Nucleus accumbens (tissue), 56 donors: ENCODE measurements around the gene KIR3DL2.
"Not testable (repeated sequence)": the region's sequence is repeated elsewhere in the genome, so short reads cannot be mapped to it uniquely, and the experiment has no call there.

ENCODE experiments used
- DNase-seq, 56 donors: peaks; one replicate each; lab custom pipeline; 2025; lab: John Stamatoyannopoulos, UW

The KIR3DL2 gene

DNA sequence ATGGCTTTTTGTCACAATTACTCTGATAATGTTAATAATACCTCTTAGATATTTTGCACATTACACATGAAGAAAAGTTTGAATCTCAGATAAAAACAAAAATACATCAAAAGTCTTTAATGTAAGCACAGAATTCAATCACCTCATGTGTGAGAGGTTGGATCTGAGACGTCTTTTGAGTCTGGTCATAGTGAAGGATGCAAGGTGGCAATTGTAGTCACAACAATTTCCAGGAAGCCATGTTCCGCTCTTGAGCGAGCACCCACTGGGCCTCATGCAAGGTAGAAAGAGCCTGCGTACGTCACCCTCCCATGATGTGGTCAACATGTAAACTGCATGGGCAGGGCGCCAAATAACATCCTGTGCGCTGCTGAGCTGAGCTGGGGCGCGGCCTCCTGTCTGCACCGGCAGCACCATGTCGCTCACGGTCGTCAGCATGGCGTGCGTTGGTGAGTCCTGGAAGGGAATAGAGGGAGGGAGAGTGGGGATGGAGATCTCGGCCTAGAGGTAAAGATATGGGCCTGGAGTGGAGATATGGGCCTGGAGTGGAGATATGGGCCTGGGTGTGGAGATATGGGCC is at the start of gene KIR3DL2:
TSS of gene KIR3DL2 (plus strand) at position 383 of the 580 bp plus-strand sequence. CDS start at position 416, 33 bp downstream.
- DNase-seq, result not testable (repeated sequence)

DNA sequence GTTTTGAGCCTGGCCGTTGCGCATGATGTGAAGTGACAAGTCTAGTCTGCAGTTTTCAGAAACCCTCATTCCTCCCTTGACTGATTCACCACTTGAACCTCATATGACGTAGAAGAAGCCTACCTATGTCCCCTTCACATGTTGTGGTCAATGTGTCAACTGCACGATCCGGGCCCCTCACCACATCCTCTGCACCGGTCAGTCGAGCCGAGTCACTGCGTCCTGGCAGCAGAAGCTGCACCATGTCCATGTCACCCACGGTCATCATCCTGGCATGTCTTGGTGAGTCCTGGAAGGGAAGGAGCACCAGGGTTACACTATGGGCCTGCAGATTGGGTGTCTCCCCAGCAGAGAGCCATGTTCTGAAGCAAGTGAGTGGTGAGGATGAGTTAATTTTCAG is 46.8 kb upstream of the KIR3DL2 start, which contains the start of gene KIR2DL4:
TSS of gene KIR2DL4 (plus strand) at position 201 of the 400 bp plus-strand sequence. CDS start at position 243, 42 bp downstream.
- DNase-seq, result no peak

DNA sequence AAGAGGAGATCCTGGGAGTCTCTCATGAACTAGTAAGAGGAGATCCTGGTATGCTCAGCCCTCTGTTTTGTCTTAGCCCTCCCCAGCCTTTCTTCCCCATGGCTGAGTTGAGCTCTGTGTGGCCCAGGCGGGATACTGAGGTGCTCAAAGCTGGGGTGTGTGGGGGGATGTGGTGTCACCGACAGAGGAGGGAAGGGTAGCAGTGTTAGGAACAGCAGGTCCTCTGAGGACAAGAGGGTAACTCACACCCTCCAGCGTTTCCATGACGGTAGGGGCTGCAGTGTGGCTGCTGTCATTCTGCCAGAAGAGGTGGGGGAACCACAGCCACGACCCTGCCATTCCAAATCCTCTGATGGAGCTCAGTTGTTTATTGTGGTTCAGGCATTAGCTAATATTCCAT is 46.1 kb upstream of the KIR3DL2 start:
- DNase-seq, result no peak

DNA sequence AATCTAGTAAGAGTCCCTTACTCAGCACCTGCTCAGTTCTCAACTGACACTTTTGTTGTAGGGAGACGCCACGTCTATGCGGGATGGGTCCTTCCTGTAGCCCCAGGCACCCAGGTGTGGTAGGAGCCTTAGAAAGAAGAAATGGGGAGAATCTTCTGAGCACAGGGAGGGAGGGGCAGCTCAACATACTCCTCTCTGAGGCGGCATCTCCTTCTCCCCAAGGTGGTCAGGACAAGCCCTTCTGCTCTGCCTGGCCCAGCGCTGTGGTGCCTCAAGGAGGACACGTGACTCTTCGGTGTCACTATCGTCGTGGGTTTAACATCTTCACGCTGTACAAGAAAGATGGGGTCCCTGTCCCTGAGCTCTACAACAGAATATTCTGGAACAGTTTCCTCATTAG is 45.7 kb upstream of the KIR3DL2 start:
- no peak for DNase-seq

DNA sequence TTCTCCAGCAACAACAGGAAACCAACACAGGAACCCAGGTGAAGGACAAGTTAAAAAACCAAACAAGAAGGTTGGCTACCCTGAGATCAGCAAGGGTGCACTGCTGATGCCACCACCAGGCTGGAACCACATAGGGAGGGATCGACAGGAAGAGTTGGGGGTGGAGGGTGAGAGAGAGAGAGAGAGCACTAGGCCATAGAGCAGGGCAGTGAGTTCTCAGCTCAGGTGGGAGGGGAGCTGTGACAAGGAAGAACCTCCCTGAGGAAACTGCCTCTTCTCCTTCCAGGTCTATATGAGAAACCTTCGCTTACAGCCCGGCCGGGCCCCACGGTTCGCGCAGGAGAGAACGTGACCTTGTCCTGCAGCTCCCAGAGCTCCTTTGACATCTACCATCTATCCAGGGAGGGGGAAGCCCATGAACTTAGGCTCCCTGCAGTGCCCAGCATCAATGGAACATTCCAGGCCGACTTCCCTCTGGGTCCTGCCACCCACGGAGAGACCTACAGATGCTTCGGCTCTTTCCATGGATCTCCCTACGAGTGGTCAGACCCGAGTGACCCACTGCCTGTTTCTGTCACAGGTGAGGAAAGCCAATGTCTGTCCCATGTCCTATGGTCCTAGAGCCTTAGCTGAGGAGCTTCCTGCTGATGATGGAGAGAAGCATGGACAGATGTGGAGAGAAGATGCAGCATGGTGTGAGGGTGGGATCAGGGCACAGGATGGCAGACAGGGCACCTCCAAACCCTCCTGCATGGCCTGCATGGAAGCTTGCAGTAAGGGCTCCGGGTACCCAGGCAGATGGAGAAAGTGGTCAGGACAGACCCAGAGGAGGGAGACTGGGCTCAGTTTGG is 44.4 kb upstream of the KIR3DL2 start:
- no peak for DNase-seq

DNA sequence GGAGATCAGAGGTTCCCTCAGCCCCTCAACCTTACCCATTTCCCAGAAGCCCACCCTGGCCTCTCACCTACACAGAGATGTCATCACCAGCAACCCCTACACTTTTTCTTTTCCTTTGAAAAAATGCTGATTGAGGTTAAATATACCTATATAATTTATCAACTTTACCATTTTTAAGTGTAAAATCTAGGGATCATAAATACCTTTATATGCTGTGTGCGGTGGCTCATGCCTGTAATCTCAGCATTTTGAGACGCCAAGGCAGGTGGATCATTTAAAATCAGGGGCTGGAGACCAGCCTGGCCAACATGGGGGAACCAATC is 43.8 kb upstream of the KIR3DL2 start:
- DNase-seq, result no peak

DNA sequence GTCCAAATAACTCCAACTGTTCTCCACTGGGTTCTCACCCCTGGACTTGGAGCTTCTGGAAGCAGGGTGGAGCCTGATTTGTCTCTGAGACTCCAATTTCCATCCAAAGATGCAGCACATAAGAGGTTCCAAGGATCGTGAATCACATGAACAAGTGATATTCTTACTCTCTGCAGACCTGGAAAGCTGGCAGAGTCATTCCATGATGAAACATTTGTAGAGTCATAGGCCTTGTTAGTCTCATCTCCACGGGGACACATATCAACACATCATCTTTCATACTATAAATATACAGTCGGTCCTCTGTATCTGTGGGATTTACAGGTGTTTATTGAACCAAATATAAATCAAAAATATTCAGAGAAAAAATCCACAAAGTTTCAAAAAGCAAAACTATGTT is 35.7 kb upstream of the KIR3DL2 start:
- not testable (repeated sequence) for DNase-seq

DNA sequence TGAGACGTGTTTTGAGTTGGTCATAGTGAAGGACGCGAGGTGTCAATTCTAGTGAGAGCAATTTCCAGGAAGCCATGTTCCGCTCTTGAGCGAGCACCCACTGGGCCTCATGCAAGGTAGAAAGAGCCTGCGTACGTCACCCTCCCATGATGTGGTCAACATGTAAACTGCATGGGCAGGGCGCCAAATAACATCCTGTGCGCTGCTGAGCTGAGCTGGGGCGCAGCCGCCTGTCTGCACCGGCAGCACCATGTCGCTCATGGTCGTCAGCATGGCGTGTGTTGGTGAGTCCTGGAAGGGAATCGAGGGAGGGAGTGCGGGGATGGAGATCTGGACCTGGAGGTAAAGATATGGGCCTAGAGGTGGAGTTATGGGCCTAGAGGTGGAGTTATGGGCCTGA is 34.0 kb upstream of the KIR3DL2 start, which contains the start of gene KIR3DL1:
TSS of gene KIR3DL1 (plus strand) at position 218 of the 400 bp plus-strand sequence.
- DNase-seq, result not testable (repeated sequence)

DNA sequence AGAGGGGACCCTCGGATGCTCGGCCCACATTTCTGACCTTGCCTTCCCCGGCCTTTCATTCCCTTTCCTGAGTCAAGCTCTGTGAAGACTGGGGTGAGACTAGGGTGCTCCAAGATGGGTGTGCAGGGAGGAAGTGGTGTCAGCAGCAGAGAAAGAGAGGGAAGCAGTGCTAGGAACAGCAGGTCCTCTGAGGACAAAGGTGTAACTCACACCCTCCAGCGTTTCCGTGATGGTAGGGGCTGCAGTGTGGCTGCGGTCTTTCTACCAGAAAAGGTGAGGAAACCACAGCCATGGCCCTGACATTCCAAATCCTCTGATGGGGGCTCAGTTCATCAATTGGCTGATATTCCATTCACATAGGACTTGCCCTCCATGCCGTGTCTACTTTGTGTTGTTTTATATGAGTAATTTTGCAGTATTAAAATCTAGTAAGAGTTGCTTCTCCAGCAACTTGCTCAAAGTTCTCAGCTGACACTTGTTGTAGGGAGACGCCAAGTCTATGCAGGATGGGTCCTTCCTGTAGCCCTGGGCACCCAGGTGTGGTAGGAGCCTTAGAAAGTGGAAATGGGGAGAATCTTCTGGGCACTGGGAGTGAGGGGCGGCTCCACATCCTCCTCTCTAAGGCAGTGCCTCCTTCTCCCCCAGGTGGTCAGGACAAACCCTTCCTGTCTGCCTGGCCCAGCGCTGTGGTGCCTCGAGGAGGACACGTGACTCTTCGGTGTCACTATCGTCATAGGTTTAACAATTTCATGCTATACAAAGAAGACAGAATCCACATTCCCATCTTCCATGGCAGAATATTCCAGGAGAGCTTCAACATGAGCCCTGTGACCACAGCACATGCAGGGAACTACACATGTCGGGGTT is 32.3 kb upstream of the KIR3DL2 start:
- DNase-seq, result no peak

DNA sequence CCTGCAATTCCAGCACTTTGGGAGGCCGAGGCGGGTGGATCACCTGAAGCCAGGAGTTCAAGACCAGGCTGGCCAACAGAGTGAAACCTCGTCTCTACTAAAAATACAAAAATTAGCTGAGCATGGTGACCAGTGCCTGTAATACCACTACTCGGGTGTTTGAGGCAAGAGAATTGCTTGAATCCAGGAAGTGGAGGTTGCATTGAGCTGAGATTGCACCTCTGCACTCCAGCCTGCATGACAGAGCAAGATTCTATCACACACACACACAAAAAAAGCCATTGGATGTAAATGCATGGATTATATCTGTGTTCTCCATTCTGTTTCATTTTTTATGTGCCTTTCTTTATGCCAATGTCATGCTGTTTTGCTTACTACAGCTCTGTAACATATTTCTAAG is 25.8 kb upstream of the KIR3DL2 start:
- DNase-seq, result not testable (repeated sequence)

DNA sequence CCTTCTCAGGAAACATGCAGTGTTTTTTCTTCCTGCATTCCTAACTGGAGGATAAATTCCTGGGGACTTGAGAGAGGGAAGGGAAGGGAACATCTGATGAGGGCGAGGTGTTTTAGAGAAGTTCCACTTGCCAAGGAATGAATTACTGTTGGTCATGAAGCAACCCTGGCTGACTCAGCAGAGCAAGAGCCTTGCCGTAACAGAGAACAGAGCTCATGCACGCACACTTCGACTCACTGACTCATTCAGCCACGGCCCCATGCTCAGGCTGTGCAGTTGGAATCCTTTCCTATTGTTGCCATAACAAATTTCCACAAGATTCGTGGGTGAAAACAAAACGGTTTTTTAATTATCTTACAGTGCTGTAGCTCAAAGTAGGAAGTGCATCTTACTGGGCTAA is 24.9 kb upstream of the KIR3DL2 start:
- DNase-seq, result peak in 2 of 56 donors; percentile 7 to 13

DNA sequence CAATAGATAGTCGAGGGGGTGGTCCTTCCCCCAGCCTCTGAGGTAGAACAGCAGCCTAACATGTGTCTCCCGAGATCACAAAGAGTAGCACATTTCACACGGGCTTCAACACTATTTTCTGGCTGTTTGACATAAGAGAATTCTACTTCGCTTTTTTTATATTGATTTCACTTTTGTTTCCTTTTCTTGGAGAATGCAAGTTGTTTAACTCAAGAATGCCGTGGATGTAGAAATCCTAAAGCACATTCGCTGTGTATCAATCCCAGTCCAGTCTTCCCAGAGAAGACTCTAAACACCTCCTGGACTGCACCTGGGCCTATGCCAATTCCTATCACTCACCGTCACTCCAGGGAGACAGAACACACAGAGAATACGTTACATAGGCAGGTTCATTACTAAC is 22.2 kb upstream of the KIR3DL2 start:
- not testable (repeated sequence) for DNase-seq

DNA sequence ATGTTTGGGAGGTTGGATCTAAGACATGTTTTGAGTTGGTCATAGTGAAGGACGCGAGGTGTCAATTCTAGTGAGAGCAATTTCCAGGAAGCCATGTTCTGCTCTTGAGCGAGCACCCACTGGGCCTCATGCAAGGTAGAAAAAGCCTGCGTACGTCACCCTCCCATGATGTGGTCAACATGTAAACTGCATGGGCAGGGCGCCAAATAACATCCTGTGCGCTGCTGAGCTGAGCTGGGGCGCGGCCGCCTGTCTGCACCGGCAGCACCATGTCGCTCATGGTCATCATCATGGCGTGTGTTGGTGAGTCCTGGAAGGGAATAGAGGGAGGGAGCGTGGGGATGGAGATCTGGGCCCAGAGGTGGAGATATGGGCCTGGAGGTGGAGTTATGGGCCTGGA is 17.7 kb upstream of the KIR3DL2 start, which contains the start of gene KIR2DS4:
TSS of gene KIR2DS4 (plus strand) at position 181 of the 400 bp plus-strand sequence.
- not testable (repeated sequence) for DNase-seq

DNA sequence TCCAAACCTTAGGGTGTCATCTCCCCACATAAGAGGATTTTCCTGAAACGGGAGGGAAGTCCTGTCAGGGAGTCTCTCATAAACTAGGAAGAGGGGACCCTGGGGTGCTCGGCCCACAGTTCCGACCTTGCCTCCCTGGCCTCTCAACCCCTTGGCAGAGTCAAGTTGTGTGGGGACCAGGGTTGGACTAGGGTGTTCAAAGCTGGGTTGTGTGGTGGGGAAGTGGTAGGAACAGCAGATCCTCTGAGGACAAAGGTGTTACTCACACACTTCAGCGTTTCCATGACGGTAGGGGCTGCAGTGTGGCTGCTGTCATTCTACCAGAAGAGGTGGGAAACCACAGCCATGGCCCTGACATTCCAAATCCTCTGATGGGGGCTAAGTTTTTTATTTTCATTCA is 15.1 kb upstream of the KIR3DL2 start:
- not testable (repeated sequence) for DNase-seq

DNA sequence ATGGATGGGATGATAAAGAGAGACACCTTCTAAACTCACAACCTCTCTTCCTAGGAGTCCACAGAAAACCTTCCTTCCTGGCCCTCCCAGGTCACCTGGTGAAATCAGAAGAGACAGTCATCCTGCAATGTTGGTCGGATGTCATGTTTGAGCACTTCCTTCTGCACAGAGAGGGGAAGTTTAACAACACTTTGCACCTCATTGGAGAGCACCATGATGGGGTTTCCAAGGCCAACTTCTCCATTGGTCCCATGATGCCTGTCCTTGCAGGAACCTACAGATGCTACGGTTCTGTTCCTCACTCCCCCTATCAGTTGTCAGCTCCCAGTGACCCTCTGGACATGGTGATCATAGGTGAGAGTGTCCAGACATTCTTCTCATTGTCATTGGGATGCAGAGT is 12.7 kb upstream of the KIR3DL2 start:
- DNase-seq, result not testable (repeated sequence)

DNA sequence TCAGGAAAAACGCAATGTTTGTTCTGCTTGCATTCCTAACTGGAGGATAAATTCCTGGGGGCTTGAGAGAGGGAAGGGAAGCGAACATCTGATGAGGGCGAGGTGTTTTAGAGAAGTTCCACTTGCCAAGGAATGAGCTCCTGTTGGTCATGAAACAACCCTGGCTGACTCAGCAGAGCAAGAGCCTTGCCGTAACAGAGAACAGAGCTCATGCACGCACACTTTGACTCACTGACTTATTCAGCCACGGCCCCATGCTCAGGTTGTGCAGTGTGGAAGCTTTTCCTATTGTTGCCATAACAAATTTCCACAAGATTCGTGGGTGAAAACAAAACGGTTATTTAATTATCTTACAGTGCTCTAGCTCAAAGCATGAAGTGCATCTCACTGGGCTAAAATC is 7.1 kb upstream of the KIR3DL2 start:
- DNase-seq, result not testable (repeated sequence)

DNA sequence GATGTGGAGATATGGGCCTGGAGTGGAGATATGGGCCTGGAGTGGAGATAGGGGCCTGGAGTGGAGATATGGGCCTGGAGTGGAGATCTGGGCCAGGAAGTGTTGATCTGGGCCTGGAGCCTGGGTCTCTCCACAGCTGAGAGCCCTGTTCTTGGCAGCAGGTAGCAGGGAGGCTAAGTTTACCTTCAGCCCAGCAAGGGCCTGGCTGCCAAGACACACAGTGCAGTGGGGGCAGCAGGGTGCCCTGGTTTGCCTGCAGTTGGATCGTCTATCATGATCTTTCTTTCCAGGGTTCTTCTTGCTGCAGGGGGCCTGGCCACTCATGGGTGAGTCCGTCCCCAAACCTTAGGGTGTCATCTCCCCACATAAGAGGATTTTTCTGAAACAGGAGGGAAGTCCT is 687 bp downstream of the KIR3DL2 start:
- DNase-seq, result no peak

DNA sequence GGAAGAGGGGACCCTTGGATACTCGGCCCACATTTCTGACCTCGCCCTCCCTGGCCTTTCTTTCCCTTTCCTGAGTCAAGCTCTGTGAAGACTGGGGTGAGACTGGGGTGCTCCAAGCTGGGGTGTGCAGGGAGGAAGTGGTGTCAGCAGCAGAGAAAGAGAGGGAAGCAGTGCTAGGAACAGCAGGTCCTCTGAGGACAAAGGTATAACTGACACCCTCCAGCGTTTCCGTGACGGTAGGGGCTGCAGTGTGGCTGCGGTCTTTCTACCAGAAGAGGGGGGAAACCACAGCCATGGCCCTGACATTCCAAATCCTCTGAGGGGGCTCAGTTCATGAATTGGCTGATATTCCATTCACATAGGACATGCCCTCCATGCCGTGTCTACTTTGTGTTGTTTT is 1.1 kb downstream of the KIR3DL2 start:
- no peak for DNase-seq

DNA sequence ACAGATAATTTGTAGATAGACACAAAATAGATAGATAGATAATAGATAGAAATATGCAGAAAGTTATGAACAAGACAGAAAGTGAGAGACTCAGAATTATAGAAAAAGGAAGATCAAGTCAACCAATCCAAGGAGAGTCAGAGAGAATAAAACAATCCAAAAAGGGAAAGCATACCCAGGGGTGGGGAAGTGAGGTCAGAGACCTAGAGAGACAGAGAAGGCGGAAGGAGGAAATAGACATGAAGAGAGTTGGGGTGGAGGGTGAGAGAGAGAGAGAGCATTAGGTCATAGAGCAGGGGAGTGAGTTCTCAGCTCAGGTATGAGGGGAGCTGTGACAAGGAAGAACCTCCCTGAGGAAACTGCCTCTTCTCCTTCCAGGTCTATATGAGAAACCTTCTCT is 5.0 kb downstream of the KIR3DL2 start:
- DNase-seq, result not testable (repeated sequence)

DNA sequence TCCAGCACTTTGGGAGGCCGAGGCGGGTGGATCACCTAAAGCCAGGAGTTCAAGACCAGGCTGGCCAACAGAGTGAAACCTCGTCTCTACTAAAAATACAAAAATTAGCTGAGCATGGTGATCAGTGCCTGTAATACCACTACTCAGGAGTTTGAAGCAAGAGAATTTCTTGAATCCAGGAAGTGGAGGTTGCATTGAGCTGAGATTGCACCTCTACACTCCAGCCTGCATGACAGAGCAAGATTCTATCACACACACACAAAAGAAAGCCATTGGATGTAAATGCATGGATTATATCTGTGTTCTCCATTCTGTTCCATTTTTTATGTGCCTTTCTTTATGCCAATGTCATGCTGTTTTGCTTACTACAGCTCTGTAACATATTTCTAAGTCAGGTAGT is 8.2 kb downstream of the KIR3DL2 start:
- DNase-seq, result not testable (repeated sequence)

DNA sequence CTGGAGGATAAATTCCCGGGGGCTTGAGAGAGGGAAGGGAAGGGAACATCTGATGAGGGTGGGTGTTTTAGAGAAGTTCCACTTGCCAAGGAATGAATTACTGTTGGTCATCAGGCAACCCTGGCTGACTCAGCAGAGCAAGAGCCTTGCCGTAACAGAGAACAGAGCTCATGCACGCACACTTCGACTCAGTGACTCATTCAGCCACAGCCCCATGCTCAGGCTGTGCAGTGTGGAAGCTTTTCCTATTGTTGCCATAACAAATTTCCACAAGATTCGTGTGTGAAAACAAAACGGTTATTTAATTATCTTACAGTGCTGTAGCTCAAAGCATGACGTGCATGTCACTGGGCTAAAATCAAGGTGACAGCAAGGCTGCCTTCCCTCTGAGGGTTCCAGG is 9.2 kb downstream of the KIR3DL2 start:
- DNase-seq, result peak in 5 of 56 donors; percentile 0 to 11 (median 8)
